H9 (cell line): ENCODE measurements around the gene HSPA1L. TPM values are rescaled to one million over a fixed set of nuclear protein-coding genes. Genes with fewer than 3 reads are reported as not detected.

ENCODE experiments used
- DNase-seq: peaks from one replicate; pipeline ENCODE4 v3.0.0-alpha.2; 2017
- H2AFZ ChIP-seq: one replicate; pipeline ENCODE4 v1.6.1; 2013; ENCODE audit warnings: mild to moderate bottlenecking, low read length, control low read depth, moderate library complexity
- H2AK5ac ChIP-seq: 2 replicates; pipeline ENCODE4 v1.6.1; 2013; ENCODE audit warnings: low read length, control low read depth, mixed read lengths; ENCODE audit not compliant: insufficient read length
- H2BK120ac ChIP-seq: one replicate; pipeline ENCODE4 v1.6.1; 2013; ENCODE audit warnings: low read depth, mild to moderate bottlenecking, low read length, control low read depth, inconsistent platforms; ENCODE audit not compliant: poor library complexity, severe bottlenecking
- H2BK12ac ChIP-seq: 2 replicates; pipeline ENCODE4 v1.6.1; 2013; ENCODE audit warnings: low read length, control low read depth, mixed read lengths, low read depth; ENCODE audit not compliant: insufficient read length
- H2BK15ac ChIP-seq: 2 replicates; pipeline ENCODE4 v1.6.1; 2013; ENCODE audit warnings: low read depth, low read length, control low read depth
- H2BK20ac ChIP-seq: one replicate; pipeline ENCODE4 v1.6.1; 2013; ENCODE audit warnings: low read depth, mild to moderate bottlenecking, low read length, control low read depth, inconsistent platforms; ENCODE audit not compliant: poor library complexity, severe bottlenecking
- H2BK5ac ChIP-seq: 2 replicates; pipeline ENCODE4 v1.6.1; 2013; ENCODE audit warnings: low read length, control low read depth, mixed read lengths; ENCODE audit not compliant: insufficient read length
- H3K14ac ChIP-seq: 2 replicates; pipeline ENCODE4 v1.6.1; 2013; ENCODE audit warnings: low read length, control low read depth; ENCODE audit not compliant: insufficient read depth
- H3K18ac ChIP-seq: 2 replicates; pipeline ENCODE4 v1.6.1; 2013; ENCODE audit warnings: low read depth, mild to moderate bottlenecking, mixed read lengths, low read length, control low read depth; ENCODE audit not compliant: insufficient read length
- H3K23ac ChIP-seq: 2 replicates; pipeline ENCODE4 v1.6.1; 2013; ENCODE audit warnings: low read length, control low read depth, mixed read lengths, low read depth; ENCODE audit not compliant: insufficient read length
- H3K23me2 ChIP-seq: 2 replicates; pipeline ENCODE4 v1.6.1; 2013; ENCODE audit warnings: low read depth, mild to moderate bottlenecking, mixed read lengths, low read length, control low read depth; ENCODE audit not compliant: insufficient read length, poor library complexity, severe bottlenecking
- H3K27ac ChIP-seq: 2 replicates; pipeline ENCODE4 v1.5.1; 2013; ENCODE audit warnings: low read length, control low read depth, mixed read lengths, low read depth; ENCODE audit not compliant: insufficient read length
- H3K27me3 ChIP-seq: 2 replicates; pipeline ENCODE4 v1.6.1; 2013; ENCODE audit warnings: low read length, control low read depth, inconsistent platforms; ENCODE audit not compliant: insufficient read depth
- H3K4ac ChIP-seq: 2 replicates; pipeline ENCODE4 v1.6.1; 2013; ENCODE audit warnings: low read depth, mild to moderate bottlenecking, control low read depth, inconsistent platforms, low read length, moderate library complexity
- H3K4me1 ChIP-seq: 2 replicates; pipeline ENCODE4 v1.6.1; 2013; ENCODE audit warnings: low read length, control low read depth, inconsistent platforms; ENCODE audit not compliant: insufficient read depth
- H3K4me2 ChIP-seq: 2 replicates; pipeline ENCODE4 v1.6.1; 2013; ENCODE audit warnings: low read length, control low read depth, mixed read lengths; ENCODE audit not compliant: insufficient read length, insufficient read depth
- H3K56ac ChIP-seq: 2 replicates; pipeline ENCODE4 v1.6.1; 2013; ENCODE audit warnings: low read depth, mild to moderate bottlenecking, mixed read lengths, low read length, control low read depth; ENCODE audit not compliant: insufficient read length
- H3K79me1 ChIP-seq: 2 replicates; pipeline ENCODE4 v1.6.1; 2013; ENCODE audit warnings: low read depth, mild to moderate bottlenecking, moderate library complexity, low read length, control low read depth, inconsistent platforms; ENCODE audit not compliant: insufficient read depth, poor library complexity, severe bottlenecking
- H3K79me2 ChIP-seq: 2 replicates; pipeline ENCODE4 v1.6.1; 2013; ENCODE audit warnings: low read length, control low read depth, inconsistent platforms; ENCODE audit not compliant: insufficient read depth
- H3K9ac ChIP-seq: 2 replicates; pipeline ENCODE4 v1.6.1; 2013; ENCODE audit warnings: low read length, control low read depth, mixed read lengths; ENCODE audit not compliant: insufficient read length; ENCODE audit errors: extremely low read depth
- H3K9me3 ChIP-seq: one replicate; pipeline ENCODE4 v1.6.1; 2013; ENCODE audit warnings: low read depth, low read length, inconsistent platforms; ENCODE audit not compliant: control insufficient read depth
- H3T11ph ChIP-seq: one replicate; pipeline ENCODE4 v1.6.1; 2013; ENCODE audit warnings: mild to moderate bottlenecking, low read length, control low read depth, inconsistent platforms
- H4K20me1 ChIP-seq: one replicate; pipeline ENCODE4 v1.6.1; 2013; ENCODE audit not compliant: control insufficient read depth, insufficient read length, insufficient read depth
- H4K5ac ChIP-seq: 2 replicates; pipeline ENCODE4 v1.6.1; 2013; ENCODE audit warnings: low read depth, mild to moderate bottlenecking, mixed read lengths, low read length, control low read depth; ENCODE audit not compliant: insufficient read length
- H4K8ac ChIP-seq: replicated peaks from 2 replicates; pipeline ENCODE4 v1.6.1; 2013; ENCODE audit warnings: low read length, control low read depth, mixed read lengths, low read depth; ENCODE audit not compliant: insufficient read length
- H4K91ac ChIP-seq: 2 replicates; pipeline ENCODE4 v1.6.1; 2013; ENCODE audit warnings: low read depth, mild to moderate bottlenecking, moderate library complexity, mixed read lengths, low read length, control low read depth; ENCODE audit not compliant: insufficient read length
- H3K27ac Mint-ChIP-seq, 3 experiments: 2 replicates in 2 of 3; 3 replicates in 1 of 3; pipeline ENCODE4 v1.8.0; 2020 to 2021; ENCODE audit warnings: mixed read lengths in 3 of 3, mild to moderate bottlenecking in 1 of 3, moderate library complexity in 1 of 3
- H3K27me3 Mint-ChIP-seq: 2 replicates; pipeline ENCODE4 v1.8.0; 2021; ENCODE audit warnings: low read depth, mild to moderate bottlenecking, moderate library complexity, mixed read lengths
- H3K36me3 Mint-ChIP-seq, 3 experiments: 2 replicates in 2 of 3; 3 replicates in 1 of 3; pipeline ENCODE4 v1.8.0; 2020 to 2021; ENCODE audit warnings: low read depth in 3 of 3, mixed read lengths in 3 of 3; ENCODE audit not compliant: insufficient read depth in 1 of 3
- H3K4me1 Mint-ChIP-seq, 2 experiments: 2 replicates each; pipeline ENCODE4 v1.8.0; 2020; ENCODE audit warnings: mixed read lengths in 2 of 2
- H3K4me3 Mint-ChIP-seq, 2 experiments: 2 replicates in 1 of 2; 3 replicates in 1 of 2; pipeline ENCODE4 v1.8.0; 2020 to 2021; ENCODE audit warnings: mild to moderate bottlenecking in 2 of 2, mixed read lengths in 2 of 2, moderate library complexity in 1 of 2
- H3K9me3 Mint-ChIP-seq, 2 experiments: 2 replicates in 1 of 2; 3 replicates in 1 of 2; pipeline ENCODE4 v1.8.0; 2020; ENCODE audit warnings: mild to moderate bottlenecking in 2 of 2, mixed read lengths in 2 of 2, moderate library complexity in 1 of 2
- WGBS: extraction: QIAGEN DNeasy Blood & Tissue Kit; methylation state at CpG from one replicate; pipeline ENCODE4 v1.1.7; 2013; ENCODE audit warnings: missing lambda C conversion rate, low lambda C conversion rate, mixed read lengths; ENCODE audit not compliant: insufficient read length; ENCODE audit errors: extremely low coverage; 5-methylcytosine and 5-hydroxymethylcytosine counted together
- total RNA-seq: library from RNA; stranded (reverse); gene quantifications from 2 replicates; pipeline ENCODE4 v1.2.1, GENCODE V29; 2021
- TF ChIP-seq, protein P1 (sequence below): fragments of 200-600 bp; sonication (generic); conservative IDR thresholded peaks from 3 replicates; pipeline ENCODE4 v1.8.0; 2021; ENCODE audit warnings: antibody characterized with exemption, mild to moderate bottlenecking

Gene HSPA1L
- total RNA-seq, 1 experiment from 2014 or later = 2.5 TPM

DNA sequence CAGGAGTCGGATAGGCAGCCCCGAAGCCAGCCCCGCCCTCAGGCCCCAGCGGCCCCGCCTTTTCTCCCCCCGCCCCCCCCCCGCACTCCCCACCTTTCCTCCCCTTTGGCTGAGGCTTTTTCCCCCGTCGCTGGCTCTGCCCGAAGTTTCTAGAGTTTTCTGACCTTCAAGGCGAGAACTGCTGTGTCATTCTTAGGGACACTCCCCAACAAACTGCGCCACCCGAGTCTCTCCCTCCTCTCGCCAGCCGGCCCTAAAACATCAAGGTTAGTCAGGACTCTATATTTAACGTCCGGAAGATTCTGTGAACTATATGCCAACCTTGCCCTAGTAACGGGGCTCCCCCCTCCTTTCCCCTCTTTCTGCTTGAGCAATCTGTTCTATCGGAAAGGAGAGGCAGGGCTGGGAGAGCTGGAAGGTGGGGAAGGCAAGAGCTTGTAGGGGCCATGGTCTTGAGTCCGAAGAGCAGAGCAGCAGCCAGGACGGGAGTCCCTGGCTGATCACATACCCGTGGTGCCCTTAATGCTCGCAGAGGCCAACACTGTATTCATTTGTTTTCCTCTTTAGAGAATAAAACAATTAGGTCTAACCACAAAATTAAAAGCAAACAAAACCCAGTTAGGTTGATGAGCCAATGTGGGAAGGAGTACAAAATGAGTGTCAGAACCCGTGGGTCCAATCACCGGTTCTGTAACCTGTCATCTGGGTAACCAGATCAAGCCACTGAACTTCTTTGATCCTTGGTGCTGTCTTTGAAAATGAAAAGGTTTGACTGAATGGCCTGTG, 7.1 kb upstream of the HSPA1L start:
- Mint-ChIP-seq H3K9me3 (peaks cover 3 to 5% of the 10 kb centered on the region in 2 experiments), H3K4me1 (peaks cover 60 to 64% of the 10 kb centered on the region in 2 experiments), H3K27me3 (peaks cover 3% of the 10 kb centered on the region), H3K4me3 (peak overlapping the region; percentile 88 to 91), H3K36me3 (peaks cover 0 to 8% (median 6%) of the 10 kb centered on the region in 3 experiments; a peak in 4 of 7 replicates), H3K27ac (peak overlapping the region; percentile 96 to 98 (median 97))
- Histone ChIP-seq H3K14ac (peak overlapping the region; percentile 70), H3K9ac (peak overlapping the region; percentile 48), H3K9me3 (no peaks in the 10 kb centered on the region), H3K79me1 (no peaks in the 10 kb centered on the region), H3K23me2 (peaks cover 20% of the 10 kb centered on the region), H2BK20ac (no peak overlapping the region), H3K4me1 (peaks cover 5% of the 10 kb centered on the region; the same call in 1 of the 2 replicates), H4K8ac (no peak overlapping the region), H3K27me3 (no peaks in the 10 kb centered on the region), H2AFZ (no peak overlapping the region), H2AK5ac (no peak overlapping the region), H3T11ph (no peak overlapping the region), H3K18ac (no peak overlapping the region), H2BK15ac (no peak overlapping the region), H3K23ac (no peak overlapping the region), H3K27ac (peak overlapping the region; percentile 28), H3K4ac (no peak overlapping the region), H4K91ac (no peak overlapping the region), H4K20me1 (no peaks in the 10 kb centered on the region), H2BK12ac (no peak overlapping the region), H4K5ac (no peak overlapping the region), H2BK5ac (no peak overlapping the region), H2BK120ac (no peak overlapping the region), H3K79me2 (no peaks in the 10 kb centered on the region), H3K56ac (no peak overlapping the region), H3K4me2 (peak overlapping the region; percentile 83)
- WGBS = no CpG with 5 or more reads among the region's 25 CpGs
- peak; percentile 76 for DNase-seq
- TF ChIP-seq, protein P1, sequence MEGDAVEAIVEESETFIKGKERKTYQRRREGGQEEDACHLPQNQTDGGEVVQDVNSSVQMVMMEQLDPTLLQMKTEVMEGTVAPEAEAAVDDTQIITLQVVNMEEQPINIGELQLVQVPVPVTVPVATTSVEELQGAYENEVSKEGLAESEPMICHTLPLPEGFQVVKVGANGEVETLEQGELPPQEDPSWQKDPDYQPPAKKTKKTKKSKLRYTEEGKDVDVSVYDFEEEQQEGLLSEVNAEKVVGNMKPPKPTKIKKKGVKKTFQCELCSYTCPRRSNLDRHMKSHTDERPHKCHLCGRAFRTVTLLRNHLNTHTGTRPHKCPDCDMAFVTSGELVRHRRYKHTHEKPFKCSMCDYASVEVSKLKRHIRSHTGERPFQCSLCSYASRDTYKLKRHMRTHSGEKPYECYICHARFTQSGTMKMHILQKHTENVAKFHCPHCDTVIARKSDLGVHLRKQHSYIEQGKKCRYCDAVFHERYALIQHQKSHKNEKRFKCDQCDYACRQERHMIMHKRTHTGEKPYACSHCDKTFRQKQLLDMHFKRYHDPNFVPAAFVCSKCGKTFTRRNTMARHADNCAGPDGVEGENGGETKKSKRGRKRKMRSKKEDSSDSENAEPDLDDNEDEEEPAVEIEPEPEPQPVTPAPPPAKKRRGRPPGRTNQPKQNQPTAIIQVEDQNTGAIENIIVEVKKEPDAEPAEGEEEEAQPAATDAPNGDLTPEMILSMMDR = no peak
